HG03469 (cell line): ENCODE data around the gene ARSJ.
"Not testable (repeated sequence)": the region's sequence is repeated elsewhere in the genome, so short reads cannot be mapped to it uniquely, and the experiment has no call there.

Source experiments
- ATAC-seq: cut with Tn5 transposase; IDR thresholded peaks from one replicate; pipeline ENCODE4 v1.9.1; 2021; ENCODE audit warnings: mild to moderate bottlenecking, moderate library complexity, moderate number of reproducible peaks; ENCODE audit not compliant: unreplicated experiment

ARSJ gene

GRCh38 chr4:113979148-113979904 lies at the start of gene ARSJ:
Gene ARSJ (minus strand): TSS chr4:113979647. CDS start chr4:113978834, 813 bp downstream.
- ATAC-seq = no peak

GRCh38 chr4:114028071-114028470 lies 48.6 kb upstream of the ARSJ start:
- ATAC-seq = no peak

GRCh38 chr4:114027596-114027995 lies 48.1 kb upstream of the ARSJ start:
- no peak for ATAC-seq

- ATAC-seq = no peak
Measured at GRCh38 chr4:114026447-114026846, 47.0 kb upstream of the ARSJ start.

GRCh38 chr4:114025176-114025777 lies 45.8 kb upstream of the ARSJ start:
- peak; percentile 75 for ATAC-seq

GRCh38 chr4:114021451-114021850 lies 42.0 kb upstream of the ARSJ start:
- ATAC-seq = no peak

GRCh38 chr4:114019969-114020358 lies 40.5 kb upstream of the ARSJ start:
- ATAC-seq = no peak

- no peak for ATAC-seq
Measured at GRCh38 chr4:114019276-114019968, 40.0 kb upstream of the ARSJ start.

- ATAC-seq = no peak
Measured at GRCh38 chr4:114017120-114017917, 37.9 kb upstream of the ARSJ start.

- ATAC-seq = no peak
Measured at GRCh38 chr4:114015444-114015899, 36.0 kb upstream of the ARSJ start.

GRCh38 chr4:114013201-114013600 lies 33.8 kb upstream of the ARSJ start:
- not testable (repeated sequence) for ATAC-seq

GRCh38 chr4:114012749-114013148 lies 33.3 kb upstream of the ARSJ start:
- ATAC-seq = no peak

GRCh38 chr4:114005569-114006442 lies 26.4 kb upstream of the ARSJ start:
- no peak for ATAC-seq

- ATAC-seq = not testable (repeated sequence)
Measured at GRCh38 chr4:114004483-114005226, 25.2 kb upstream of the ARSJ start.

- no peak for ATAC-seq
Measured at GRCh38 chr4:113998531-113998930, 19.1 kb upstream of the ARSJ start.

GRCh38 chr4:113998079-113998478 lies 18.6 kb upstream of the ARSJ start:
- ATAC-seq = no peak

GRCh38 chr4:113997206-113997605 lies 17.8 kb upstream of the ARSJ start:
- ATAC-seq = no peak

GRCh38 chr4:113996599-113997177 lies 17.2 kb upstream of the ARSJ start:
- no peak for ATAC-seq

- no peak for ATAC-seq
Measured at GRCh38 chr4:113993887-113994286, 14.4 kb upstream of the ARSJ start.
